IPS-18a (cell line): Measurements from ENCODE around the gene CXCL13.
"Not testable (repeated sequence)": the region's sequence is repeated elsewhere in the genome, so short reads cannot be mapped to it uniquely, and the experiment has no call there.

Experiments
- H3K27ac ChIP-seq: one replicate; pipeline ENCODE4 v1.5.1; 2013; ENCODE audit warnings: low read length
- H3K27me3 ChIP-seq: one replicate; pipeline ENCODE4 v1.6.1; 2013; ENCODE audit warnings: mild to moderate bottlenecking, low read length; ENCODE audit not compliant: control insufficient read depth, insufficient read depth
- H3K36me3 ChIP-seq: one replicate; pipeline ENCODE4 v1.6.1; 2013; ENCODE audit warnings: low read depth, low read length; ENCODE audit not compliant: control insufficient read depth
- H3K4me1 ChIP-seq: one replicate; pipeline ENCODE4 v1.6.1; 2013; ENCODE audit warnings: low read depth, low read length; ENCODE audit not compliant: control insufficient read depth
- H3K4me3 ChIP-seq: one replicate; pipeline ENCODE4 v1.5.1; 2013; ENCODE audit warnings: low read length
- H3K9ac ChIP-seq: one replicate; pipeline ENCODE4 v1.6.1; 2013; ENCODE audit warnings: mild to moderate bottlenecking, low read length, moderate library complexity
- H3K9me3 ChIP-seq: one replicate; pipeline ENCODE4 v1.6.1; 2013; ENCODE audit warnings: low read depth, low read length; ENCODE audit not compliant: control insufficient read depth

The CXCL13 gene

DNA sequence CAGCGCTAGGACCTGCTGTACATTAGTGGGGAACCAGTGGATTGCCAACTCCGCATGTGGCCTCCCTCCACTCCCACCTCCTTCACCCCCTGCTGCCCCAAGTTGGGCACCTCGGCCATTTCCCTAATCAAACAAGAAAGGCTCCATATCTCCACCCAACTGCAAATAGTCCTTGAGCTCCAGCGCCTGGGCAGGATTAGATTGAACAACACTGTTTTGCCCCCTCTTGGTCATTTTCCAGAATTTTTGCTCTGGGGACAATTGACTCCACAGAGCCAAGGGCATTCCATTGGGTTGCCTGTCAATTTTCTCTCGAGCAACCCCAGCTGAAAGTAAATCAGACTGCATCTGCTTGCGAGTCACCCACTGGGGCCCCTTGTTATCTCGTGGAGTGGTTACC, 29.6 kb downstream of the CXCL13 start:
- H3K27me3 ChIP-seq: no peaks in the 10 kb centered on the region
- no peaks in the 10 kb centered on the region for H3K9me3 ChIP-seq
- no peak overlapping the region for H3K9ac ChIP-seq

DNA sequence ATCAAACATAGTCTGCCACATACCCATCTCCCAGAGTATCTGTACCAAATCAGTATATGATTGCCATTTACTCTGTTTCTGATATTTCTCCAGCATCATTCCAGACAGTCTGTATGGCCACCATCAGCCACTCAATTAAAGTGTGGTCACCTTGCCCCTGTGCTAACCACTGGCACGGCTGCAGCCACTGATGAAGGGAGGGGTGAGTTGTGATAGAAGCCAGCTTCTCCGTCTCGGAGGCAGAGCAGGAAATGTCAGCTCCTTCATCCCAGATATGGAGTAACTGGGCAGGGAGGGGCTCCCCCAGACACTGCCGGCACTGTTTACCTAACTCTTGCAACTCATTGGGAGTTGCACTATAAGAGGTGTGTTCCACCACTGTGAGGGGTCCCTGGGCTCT, 30.3 kb downstream of the CXCL13 start:
- Histone ChIP-seq H3K27ac (no peak overlapping the region), H3K27me3 (no peaks in the 10 kb centered on the region), H3K4me1 (no peaks in the 10 kb centered on the region), H3K9ac (no peak overlapping the region), H3K36me3 (no peaks in the 10 kb centered on the region), H3K4me3 (no peak overlapping the region), H3K9me3 (no peaks in the 10 kb centered on the region)

More for the DNA sequence above, 29.6 kb downstream of the CXCL13 start:
- H3K4me1 ChIP-seq: no peaks in the 10 kb centered on the region
- no peak overlapping the region for H3K4me3 ChIP-seq
- no peaks in the 10 kb centered on the region for H3K36me3 ChIP-seq
- H3K27ac ChIP-seq: no peak overlapping the region

DNA sequence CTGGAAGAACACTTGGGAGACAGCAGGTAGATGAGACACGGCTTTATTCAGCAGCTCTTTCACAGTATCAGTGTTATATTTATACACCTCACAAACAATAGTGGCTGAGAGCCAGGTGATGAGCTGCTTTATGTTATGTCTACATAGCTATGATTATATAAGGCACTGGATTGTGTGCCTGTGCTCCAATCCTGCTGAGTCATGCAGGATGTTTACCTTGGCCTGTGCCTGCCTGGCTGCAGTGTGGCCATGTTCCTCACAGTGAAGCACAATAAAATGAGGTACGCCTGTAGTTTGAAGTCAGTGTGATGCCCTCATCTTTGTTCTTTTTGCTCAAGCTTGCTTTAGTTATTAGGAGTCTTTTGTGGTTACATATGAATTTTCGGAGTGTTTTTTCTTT, 31.3 kb downstream of the CXCL13 start:
- Histone ChIP-seq H3K9ac (no peak overlapping the region), H3K4me3 (no peak overlapping the region), H3K27ac (no peak overlapping the region), H3K9me3 (no peaks in the 10 kb centered on the region), H3K36me3 (no peaks in the 10 kb centered on the region), H3K27me3 (no peaks in the 10 kb centered on the region), H3K4me1 (no peaks in the 10 kb centered on the region)

DNA sequence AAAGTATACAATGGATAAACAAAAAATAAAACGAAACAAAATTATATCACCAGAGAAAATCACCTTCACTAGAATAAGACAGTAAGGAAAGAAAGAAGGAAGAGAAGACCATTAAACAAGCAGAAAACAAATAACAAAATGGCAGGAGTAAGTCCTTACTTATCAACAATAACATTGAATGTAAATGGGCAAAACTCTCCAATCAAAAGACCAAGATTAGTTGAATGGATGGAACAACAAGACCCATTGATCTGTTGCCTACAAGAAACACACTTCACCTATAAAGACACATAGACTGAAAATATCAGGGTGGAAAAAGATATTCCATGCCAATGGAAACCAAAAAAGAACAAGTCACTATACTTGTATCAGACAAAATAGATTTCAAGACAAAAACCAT, 38.4 kb downstream of the CXCL13 start:
- H3K4me3 ChIP-seq, H3K9me3 ChIP-seq, H3K4me1 ChIP-seq, H3K9ac ChIP-seq, H3K27me3 ChIP-seq, H3K27ac ChIP-seq, H3K36me3 ChIP-seq: not testable (repeated sequence)

DNA sequence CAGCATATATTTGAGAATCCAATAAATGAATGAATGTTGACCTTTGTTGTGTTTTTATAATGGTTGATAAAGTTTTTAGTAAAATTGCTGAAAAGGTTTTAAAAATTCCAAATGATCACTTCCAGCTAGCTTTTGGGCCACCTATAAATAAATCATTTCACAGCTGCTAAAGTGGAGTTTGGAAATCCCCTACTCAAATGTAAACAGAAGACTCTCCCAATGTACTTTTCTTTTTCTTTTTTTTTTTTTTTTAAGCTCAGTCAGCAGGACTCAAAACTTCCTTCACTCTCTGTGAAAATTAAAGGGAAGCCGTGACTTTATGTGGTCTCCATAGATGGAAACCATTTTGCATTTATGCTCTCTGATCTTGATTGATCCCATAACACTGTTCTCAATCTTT, 45.2 kb downstream of the CXCL13 start:
- H3K4me1 ChIP-seq: peaks cover 17% of the 10 kb centered on the region
- no peak overlapping the region for H3K9ac ChIP-seq
- no peak overlapping the region for H3K4me3 ChIP-seq
- H3K9me3 ChIP-seq: peaks cover 6% of the 10 kb centered on the region
- H3K27me3 ChIP-seq: no peaks in the 10 kb centered on the region
- H3K36me3 ChIP-seq: no peaks in the 10 kb centered on the region
- no peak overlapping the region for H3K27ac ChIP-seq

DNA sequence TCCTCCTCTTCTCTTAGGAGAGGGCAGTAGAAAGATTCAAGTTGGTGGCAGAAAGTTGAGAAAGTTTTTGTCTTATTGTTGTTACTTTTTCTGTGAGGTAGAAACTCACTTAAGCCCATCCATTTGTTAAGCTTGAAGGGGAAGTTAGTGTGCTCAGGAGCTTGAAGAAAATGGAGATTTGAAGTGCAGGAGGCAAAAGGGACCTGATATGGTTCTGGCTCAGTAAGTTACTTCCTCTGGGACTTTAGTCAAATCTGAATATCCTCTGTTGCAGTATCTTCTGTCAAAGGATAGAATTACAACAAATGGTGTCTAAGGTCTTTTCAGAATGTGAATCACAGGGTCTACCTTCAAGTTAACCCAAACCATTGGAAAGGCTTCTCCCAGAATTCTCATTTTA, 46.2 kb downstream of the CXCL13 start:
- H3K9me3 ChIP-seq: peaks cover 3% of the 10 kb centered on the region

DNA sequence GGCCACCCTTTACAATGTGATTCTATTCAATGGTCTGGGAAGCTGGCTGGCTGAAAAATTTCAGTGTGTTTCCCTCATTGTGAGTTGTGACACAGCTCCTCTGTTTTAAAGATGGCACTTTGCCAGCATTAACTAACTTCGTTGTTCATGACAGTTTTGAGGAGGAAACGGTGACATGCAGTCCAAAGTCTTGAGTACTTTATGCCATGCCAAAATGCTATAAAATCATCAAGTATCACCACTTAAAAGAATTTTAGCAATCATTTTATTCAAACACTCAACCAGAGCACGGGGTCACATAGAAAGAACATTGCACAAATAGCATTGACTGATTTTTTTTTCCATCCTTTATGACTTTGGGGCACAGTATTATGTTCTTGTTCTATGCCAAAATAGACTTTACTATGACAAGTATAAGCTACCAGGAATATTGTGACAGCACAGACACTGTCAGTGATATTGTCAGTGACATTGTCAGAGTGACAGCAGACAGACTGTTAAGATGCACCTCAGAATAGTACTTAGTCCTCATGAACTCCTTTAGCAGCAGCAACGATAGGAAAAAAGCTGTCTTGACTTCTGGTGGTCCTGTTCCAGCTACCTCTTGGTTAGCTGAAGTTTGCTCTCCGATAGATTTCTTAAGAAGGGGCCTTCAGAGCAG, 46.7 kb downstream of the CXCL13 start:
- Histone ChIP-seq H3K9me3 (no peaks in the 10 kb centered on the region), H3K4me3 (no peak overlapping the region), H3K36me3 (no peaks in the 10 kb centered on the region), H3K9ac (no peak overlapping the region), H3K27ac (no peak overlapping the region), H3K27me3 (no peaks in the 10 kb centered on the region), H3K4me1 (peaks cover 17% of the 10 kb centered on the region)

More for the DNA sequence above, 46.2 kb downstream of the CXCL13 start:
- Histone ChIP-seq H3K9ac (no peak overlapping the region), H3K36me3 (no peaks in the 10 kb centered on the region), H3K27ac (no peak overlapping the region), H3K4me1 (peaks cover 17% of the 10 kb centered on the region), H3K4me3 (no peak overlapping the region), H3K27me3 (no peaks in the 10 kb centered on the region)

DNA sequence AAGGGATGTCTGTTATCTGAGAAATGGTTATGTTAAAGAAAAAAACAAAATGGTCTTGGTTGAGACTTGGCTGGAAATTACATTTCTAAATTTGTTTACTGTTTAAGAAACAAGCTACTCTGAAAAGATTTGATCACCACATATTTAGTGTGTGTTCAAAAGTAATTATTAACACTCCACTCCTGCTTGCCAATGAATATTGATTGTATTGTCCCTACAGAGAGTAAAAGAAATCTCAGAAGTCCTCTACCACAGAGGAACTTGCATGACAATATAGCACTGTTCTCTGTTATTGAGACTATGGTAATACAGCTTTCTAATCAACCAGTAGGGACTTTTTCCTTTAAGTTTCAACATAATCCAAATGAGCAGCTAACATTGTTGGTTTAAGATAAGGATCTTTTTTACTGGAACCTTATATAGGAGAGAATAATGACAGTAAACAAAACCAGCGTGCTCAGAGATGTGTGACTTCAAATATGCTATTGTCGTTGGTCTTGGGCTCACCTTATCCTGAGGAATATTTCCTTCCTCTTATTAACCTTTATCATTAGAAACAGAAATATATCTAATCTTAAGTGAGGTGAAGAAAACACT, 47.6 kb downstream of the CXCL13 start:
- H3K9me3 ChIP-seq: no peaks in the 10 kb centered on the region
- no peak overlapping the region for H3K4me3 ChIP-seq
- H3K36me3 ChIP-seq: no peaks in the 10 kb centered on the region
- no peak overlapping the region for H3K27ac ChIP-seq
- no peak overlapping the region for H3K9ac ChIP-seq
- H3K27me3 ChIP-seq: no peaks in the 10 kb centered on the region
- peaks cover 17% of the 10 kb centered on the region for H3K4me1 ChIP-seq

DNA sequence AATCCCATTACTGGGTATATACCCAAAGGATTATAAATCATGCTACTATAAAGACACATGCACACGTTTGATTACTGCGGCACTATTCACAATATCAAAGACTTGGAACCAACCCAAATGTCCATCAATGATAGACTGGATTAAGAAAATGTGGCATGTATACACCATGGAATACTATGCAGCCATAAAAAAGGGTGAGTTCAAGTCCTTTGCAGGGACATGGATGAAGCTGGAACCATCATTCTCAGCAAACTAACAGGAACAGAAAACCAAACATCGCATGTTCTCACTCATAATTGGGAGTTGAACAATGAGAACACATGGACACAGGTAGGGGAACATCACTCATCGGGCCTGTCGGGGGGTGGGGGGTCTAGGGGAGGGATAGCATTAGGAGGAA, 54.7 kb downstream of the CXCL13 start:
- H3K9ac ChIP-seq, H3K36me3 ChIP-seq, H3K9me3 ChIP-seq, H3K27ac ChIP-seq, H3K27me3 ChIP-seq, H3K4me1 ChIP-seq, H3K4me3 ChIP-seq: not testable (repeated sequence)
